ENCODE measurements around the gene PAPOLB. TPM values are rescaled to one million over a fixed set of nuclear protein-coding genes. Genes with fewer than 3 reads are reported as not detected.
A peak's percentile ranks its signal among the peaks of the same experiment; 100 is the strongest.

PAPOLB gene
- total RNA-seq, 1 donor from 2014 or later: 0.22 TPM

DNA sequence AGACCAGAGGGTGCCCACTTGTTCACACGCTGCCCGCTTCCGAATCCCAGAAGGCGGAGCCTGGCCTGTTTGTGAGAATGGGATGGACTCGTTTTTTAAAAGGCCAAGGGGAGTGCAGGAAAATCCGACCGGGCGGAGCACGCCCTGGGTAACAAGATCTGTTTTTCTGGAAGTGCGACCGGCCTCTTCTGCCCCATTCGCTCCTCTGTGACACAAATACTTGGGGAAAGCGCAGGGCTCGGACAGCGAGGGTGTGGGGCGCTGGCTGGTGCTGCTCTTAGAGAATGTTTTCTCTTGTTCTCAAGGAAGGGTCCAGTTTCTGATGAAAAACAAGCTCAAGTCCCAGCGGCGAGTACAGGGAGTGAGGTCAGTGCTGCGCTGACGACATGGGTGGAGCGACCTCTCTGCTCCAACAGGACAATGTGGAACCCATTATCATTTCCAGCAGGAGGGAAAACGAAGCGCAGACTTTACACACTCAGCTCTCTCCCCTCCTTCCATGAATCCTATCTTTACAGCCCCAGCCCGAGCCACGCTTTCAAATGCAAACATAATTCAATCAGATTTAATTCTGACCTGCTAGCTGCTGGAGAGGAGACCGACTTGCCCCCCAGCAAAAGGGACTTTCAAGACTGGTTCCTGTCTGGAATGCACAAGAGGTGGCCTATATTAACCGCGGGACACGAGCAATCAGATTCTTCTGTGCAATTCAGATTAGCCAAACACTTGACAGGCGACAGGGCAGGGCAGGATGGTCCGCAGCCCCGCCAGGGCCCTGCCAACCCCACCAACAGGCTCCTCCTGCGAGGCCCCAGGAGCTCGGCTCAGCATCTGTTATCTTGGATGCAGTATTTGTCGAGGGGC, 20.6 kb upstream of the PAPOLB start:
- no peak for DNase-seq (ENCODE audit: low spot score in 2 of 2, unreplicated experiment in 2 of 2)
- Mint-ChIP-seq H3K27ac (peak overlapping the region; percentile 77), H3K36me3 (no peaks in the 10 kb centered on the region), H3K27me3 (ENCODE audit: low read depth) (peaks cover 18% of the 10 kb centered on the region), H3K4me1 (peaks cover 12% of the 10 kb centered on the region), H3K4me3 (peak overlapping the region; percentile 72), H3K9me3 (no peaks in the 10 kb centered on the region)
- TF ChIP-seq, protein P1, sequence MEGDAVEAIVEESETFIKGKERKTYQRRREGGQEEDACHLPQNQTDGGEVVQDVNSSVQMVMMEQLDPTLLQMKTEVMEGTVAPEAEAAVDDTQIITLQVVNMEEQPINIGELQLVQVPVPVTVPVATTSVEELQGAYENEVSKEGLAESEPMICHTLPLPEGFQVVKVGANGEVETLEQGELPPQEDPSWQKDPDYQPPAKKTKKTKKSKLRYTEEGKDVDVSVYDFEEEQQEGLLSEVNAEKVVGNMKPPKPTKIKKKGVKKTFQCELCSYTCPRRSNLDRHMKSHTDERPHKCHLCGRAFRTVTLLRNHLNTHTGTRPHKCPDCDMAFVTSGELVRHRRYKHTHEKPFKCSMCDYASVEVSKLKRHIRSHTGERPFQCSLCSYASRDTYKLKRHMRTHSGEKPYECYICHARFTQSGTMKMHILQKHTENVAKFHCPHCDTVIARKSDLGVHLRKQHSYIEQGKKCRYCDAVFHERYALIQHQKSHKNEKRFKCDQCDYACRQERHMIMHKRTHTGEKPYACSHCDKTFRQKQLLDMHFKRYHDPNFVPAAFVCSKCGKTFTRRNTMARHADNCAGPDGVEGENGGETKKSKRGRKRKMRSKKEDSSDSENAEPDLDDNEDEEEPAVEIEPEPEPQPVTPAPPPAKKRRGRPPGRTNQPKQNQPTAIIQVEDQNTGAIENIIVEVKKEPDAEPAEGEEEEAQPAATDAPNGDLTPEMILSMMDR (IDR thresholded peaks at IDR 0.05; ENCODE audit: unreplicated experiment): no peak

- no peaks in the 10 kb centered on the region for H3K9me3 Mint-ChIP-seq
- peaks cover 12% of the 10 kb centered on the region for H3K4me1 Mint-ChIP-seq
- H3K36me3 Mint-ChIP-seq: no peaks in the 10 kb centered on the region
- H3K27ac Mint-ChIP-seq: peak overlapping the region; percentile 8
- peak overlapping the region; percentile 7 for H3K4me3 Mint-ChIP-seq
- TF ChIP-seq, protein P1 (IDR thresholded peaks at IDR 0.05; ENCODE audit: unreplicated experiment): no peak
- H3K27me3 Mint-ChIP-seq (ENCODE audit: low read depth): peaks cover 18% of the 10 kb centered on the region
- no peak for DNase-seq (ENCODE audit: low spot score in 2 of 2, unreplicated experiment in 2 of 2)
Measured at GRCh38 chr7:4880218-4880617, 18.4 kb upstream of the PAPOLB start.

DNA sequence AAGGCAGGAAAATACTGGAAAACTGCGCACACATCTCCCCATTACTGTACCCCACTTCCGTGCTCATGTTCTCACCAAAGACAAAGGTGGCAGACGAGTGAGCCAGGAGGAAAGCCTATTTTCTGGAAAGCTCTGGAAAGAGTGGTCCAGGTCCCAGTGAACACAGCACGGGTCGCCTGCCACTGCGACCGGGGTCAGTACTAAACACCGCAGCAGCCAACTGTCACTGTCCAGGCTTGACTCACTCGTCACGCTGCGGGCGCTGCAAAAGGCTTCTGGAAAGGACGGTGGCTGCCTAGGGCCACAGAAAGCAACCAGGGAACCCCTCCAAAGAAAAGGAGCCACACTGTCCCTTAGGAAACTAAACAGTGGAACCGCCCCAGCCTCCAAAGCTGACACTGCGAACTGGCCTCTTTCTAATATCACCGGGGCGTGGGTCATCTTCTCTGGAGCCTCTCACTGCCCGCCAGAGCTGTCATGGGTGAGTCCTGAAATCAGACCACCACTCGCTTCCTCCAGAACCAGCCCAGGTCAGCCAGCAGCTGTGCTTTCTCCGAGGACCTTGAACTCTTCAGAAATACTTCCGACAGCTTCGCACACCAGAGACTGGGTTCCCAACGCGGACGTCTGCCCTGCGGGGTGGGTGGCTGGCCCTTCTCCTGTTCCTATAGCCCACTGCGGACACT, 17.7 kb upstream of the PAPOLB start:
- Mint-ChIP-seq H3K27ac (no peak overlapping the region), H3K9me3 (no peaks in the 10 kb centered on the region), H3K4me3 (no peak overlapping the region), H3K27me3 (ENCODE audit: low read depth) (peaks cover 18% of the 10 kb centered on the region), H3K36me3 (no peaks in the 10 kb centered on the region), H3K4me1 (peaks cover 12% of the 10 kb centered on the region)
- TF ChIP-seq, protein P1 (IDR thresholded peaks at IDR 0.05; ENCODE audit: unreplicated experiment): no peak
- no peak for DNase-seq (ENCODE audit: low spot score in 2 of 2, unreplicated experiment in 2 of 2)

DNA sequence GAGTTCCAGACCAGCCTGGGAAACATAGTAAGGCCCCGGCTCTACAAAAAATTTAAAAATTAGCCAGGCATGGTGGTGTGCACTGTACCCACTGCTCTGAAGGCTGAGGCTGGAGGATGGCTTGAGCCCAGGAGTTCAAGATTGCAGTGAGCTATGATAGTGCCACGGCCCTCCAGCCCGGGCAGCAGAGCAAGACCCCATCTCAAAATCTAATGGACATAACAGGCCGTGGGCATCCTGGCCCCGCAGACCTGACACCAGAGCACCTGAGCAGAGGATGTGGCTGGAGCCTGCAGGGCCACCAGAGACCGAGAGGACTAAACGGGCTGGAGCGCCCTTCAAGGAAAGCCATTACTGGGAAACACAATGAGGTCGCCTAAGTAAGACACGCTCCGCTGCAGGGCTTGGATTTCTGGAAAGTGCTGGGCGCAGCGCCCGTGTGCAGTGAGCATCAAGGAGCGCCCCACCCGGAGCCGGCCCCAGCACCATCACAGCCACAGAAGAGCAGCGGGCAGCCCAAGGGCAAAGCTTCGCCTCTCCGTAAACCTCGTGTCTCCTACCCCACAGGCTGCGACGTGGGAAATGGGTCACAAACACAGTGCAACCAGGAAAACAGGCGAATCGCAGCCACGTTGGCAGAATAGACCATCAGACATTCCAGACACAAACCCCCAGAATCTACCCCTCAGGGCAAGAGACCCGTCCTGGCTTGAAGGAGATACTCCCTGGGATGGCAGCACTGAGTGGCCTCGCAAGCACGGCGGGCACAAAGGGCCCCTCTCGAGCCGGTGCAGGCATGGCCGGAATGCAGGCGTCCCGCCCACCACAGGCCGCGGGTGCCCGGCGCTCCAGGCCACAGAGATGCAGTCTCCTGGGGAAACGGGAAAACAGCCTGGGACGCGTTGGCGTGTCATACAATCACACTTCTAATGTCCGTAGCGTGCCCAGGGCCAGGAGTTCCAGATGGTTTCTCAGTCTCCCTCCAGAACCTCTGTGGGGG, 16.8 kb upstream of the PAPOLB start:
- Mint-ChIP-seq H3K9me3 (no peaks in the 10 kb centered on the region), H3K27ac (no peak overlapping the region), H3K4me3 (no peak overlapping the region), H3K27me3 (ENCODE audit: low read depth) (peaks cover 16% of the 10 kb centered on the region), H3K4me1 (peaks cover 12% of the 10 kb centered on the region), H3K36me3 (no peaks in the 10 kb centered on the region)
- TF ChIP-seq, protein P1 (IDR thresholded peaks at IDR 0.05; ENCODE audit: unreplicated experiment): no peak
- no peak for DNase-seq (ENCODE audit: low spot score in 2 of 2, unreplicated experiment in 2 of 2)

- Mint-ChIP-seq H3K4me3 (no peak overlapping the region), H3K4me1 (peaks cover 19% of the 10 kb centered on the region), H3K27me3 (ENCODE audit: low read depth) (peaks cover 4% of the 10 kb centered on the region), H3K9me3 (no peaks in the 10 kb centered on the region), H3K27ac (no peak overlapping the region), H3K36me3 (no peaks in the 10 kb centered on the region)
- TF ChIP-seq, protein P1 (IDR thresholded peaks at IDR 0.05; ENCODE audit: unreplicated experiment): no peak
- no peak for DNase-seq (ENCODE audit: low spot score in 2 of 2, unreplicated experiment in 2 of 2)
Measured at GRCh38 chr7:4876586-4876985, 14.8 kb upstream of the PAPOLB start.

All from mesothelial cell of epicardium (in vitro differentiated cells).